HG03442 (cell line): ENCODE data around the gene TNFAIP8L1.

Experiments
- ATAC-seq: cut with Tn5 transposase; IDR thresholded peaks from one replicate; pipeline ENCODE4 v1.9.1; 2021; ENCODE audit warnings: mild to moderate bottlenecking, moderate library complexity; ENCODE audit not compliant: unreplicated experiment

The TNFAIP8L1 gene

GRCh38 chr19:4699826-4700692, 60.7 kb downstream of the TNFAIP8L1 start:
- ATAC-seq = no peak

GRCh38 chr19:4700693-4700970, 61.3 kb downstream of the TNFAIP8L1 start:
- ATAC-seq = no peak

GRCh38 chr19:4701557-4701956, 62.2 kb downstream of the TNFAIP8L1 start:
- no peak for ATAC-seq

GRCh38 chr19:4702764-4703163, 63.4 kb downstream of the TNFAIP8L1 start:
- no peak for ATAC-seq

- no peak for ATAC-seq
Observed at GRCh38 chr19:4703671-4704316, 64.5 kb downstream of the TNFAIP8L1 start.

GRCh38 chr19:4704317-4704673, 65.0 kb downstream of the TNFAIP8L1 start:
- no peak for ATAC-seq
